Esophagus mucosa (tissue), 1 donor: Measurements from ENCODE around the gene AP1S3. TPM values are rescaled to one million over a fixed set of nuclear protein-coding genes. Genes with fewer than 3 reads are reported as not detected.
A peak's percentile ranks its signal among the peaks of the same experiment; 100 is the strongest.
"Not testable (repeated sequence)": the region's sequence is repeated elsewhere in the genome, so short reads cannot be mapped to it uniquely, and the experiment has no call there.

ENCODE experiments used
- ATAC-seq: fragments of 200-7000 bp; cut with Tn5 transposase; one replicate; pipeline ENCODE4 v1.9.1; 2020
- total RNA-seq: library from RNA; stranded (reverse); gene quantifications from one replicate; pipeline ENCODE4 v1.2.4, GENCODE V29; 2023
- donor health status: DM: yes; HTN: yes; CAD: no.

The AP1S3 gene
- total RNA-seq, 1 donor from 2014 or later = 20.8 TPM

GRCh38 chr2:223797811-223798721 is 39.3 kb downstream of the AP1S3 start:
- ATAC-seq = peak; percentile 36

DNA sequence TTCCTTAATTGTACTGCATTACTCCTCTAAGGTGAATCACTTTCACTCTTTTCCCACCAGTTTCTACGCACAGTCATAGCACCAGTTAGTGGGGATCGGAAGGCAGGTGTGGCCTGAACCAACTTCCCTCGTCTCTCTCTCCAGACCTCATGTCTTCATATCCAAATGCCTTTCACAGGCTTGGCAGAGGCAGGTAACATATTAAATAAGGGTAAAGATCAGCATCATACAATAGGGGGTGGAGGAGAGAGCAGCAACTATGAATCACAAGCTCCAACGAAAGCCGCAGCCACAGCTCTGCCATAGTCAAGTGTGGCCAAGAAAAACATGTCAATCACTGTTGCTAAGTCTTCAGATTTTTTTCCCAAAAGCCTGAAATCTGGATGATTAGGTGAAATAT is 40.3 kb downstream of the AP1S3 start:
- ATAC-seq = peak; percentile 98

- ATAC-seq = no peak
These were observed 48.0 kb downstream of the AP1S3 start for GRCh38 chr2:223789423-223789822.

DNA sequence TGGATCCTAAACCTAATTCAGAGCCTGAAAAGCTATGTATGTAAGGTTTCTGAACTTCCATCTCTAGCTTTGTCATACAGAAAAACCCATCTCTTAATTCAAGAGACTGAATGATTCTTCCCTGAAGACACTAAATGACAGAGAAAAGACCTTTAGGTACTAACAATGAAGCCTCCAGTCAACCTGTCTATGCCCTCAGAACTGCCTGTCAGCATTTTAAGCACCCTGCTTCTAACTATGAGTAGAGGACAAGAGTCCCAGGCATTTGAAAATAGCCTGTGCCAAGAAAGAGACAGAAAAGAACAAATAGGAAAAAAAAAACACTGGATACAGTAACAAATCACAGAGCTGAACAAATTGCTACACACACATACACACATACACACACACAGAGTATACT is 48.6 kb downstream of the AP1S3 start:
- ATAC-seq = no peak

- peak; percentile 70 for ATAC-seq
These were observed 49.3 kb downstream of the AP1S3 start for GRCh38 chr2:223788106-223788505.

DNA sequence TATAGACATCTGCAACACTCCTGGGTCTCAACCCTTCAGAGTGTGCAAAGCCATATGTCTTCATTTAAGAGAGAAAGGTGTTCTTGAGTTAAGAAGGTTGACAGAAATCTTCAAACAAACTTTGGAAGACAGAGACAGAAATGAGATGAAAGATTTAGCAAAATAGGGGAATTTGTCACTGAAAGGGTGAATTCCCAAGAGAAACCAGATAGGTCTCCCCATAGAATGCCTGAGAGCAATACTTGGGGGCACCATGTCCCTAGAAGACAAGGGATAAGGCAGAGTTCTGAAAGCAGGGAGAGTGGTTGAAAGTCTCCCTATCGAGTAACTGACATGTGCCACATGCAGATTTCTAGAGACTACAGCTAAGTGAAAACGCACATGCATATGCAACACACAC is 50.0 kb downstream of the AP1S3 start:
- no peak for ATAC-seq

GRCh38 chr2:223786943-223787342 is 50.4 kb downstream of the AP1S3 start:
- no peak for ATAC-seq

- ATAC-seq = no peak
These were observed 51.1 kb downstream of the AP1S3 start for GRCh38 chr2:223786236-223786635.

- ATAC-seq = no peak
These were observed 53.1 kb downstream of the AP1S3 start for GRCh38 chr2:223784221-223784772.

GRCh38 chr2:223782629-223783028 is 54.8 kb downstream of the AP1S3 start:
- ATAC-seq = no peak

- ATAC-seq = no peak
These were observed 55.8 kb downstream of the AP1S3 start for GRCh38 chr2:223781560-223781959.

- ATAC-seq = peak; percentile 18
These were observed 57.5 kb downstream of the AP1S3 start for GRCh38 chr2:223779877-223780276.

GRCh38 chr2:223774193-223774592 is 63.2 kb downstream of the AP1S3 start:
- no peak for ATAC-seq

DNA sequence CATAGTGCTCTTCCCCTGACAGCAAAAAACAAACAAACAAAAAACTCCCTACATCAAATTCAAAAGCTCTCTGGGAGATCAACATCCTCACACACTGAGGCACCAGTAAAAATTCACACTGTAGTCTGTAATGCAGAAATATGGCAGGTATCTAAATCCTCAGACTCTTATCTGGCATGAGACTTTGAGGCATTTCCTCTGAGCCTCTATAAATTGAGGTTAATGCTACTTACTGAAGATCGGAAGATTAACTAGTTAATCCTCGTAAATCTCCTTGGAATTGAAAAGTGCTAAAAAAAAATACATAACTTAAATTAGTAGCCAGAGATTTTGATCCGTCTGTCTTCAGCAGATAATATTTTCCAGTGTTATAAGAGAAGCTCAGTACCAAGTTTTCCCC is 65.0 kb downstream of the AP1S3 start:
- no peak for ATAC-seq

DNA sequence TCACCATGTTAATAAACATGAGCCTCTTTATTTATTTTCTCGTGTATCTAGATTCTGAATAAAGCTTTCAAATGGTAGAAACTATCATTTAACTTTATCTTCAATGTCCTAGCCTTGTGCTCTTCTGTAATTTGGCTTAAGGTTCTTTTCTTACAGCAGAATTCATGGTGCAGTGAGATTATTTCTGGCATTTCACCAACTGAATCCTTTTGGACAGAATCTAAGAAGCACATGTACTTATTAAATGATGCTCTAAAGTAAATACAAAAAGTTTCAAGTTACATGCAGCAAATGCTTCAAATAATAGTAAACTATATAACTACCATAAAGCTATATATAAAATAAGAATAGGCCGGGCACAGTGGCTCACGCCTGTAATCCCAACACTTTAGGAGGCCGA is 65.9 kb downstream of the AP1S3 start:
- no peak for ATAC-seq

DNA sequence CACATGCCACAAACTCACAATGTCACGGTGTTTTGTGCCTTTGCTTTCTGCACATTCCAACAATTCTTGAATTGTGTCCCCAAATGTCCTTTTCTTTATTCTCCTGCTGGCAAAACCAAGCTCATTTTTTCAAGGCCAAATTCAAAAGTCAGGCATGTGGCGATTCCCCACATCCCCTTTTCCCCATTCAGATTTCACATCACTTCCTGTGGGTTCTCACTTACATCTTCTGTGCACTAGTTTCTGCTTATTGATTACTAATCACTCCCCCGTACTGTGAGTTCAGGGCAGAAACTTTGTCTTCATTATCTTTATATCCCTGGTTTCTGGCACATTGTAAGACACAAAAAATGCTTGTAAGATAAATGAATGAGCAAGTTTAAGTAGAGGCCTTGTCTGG is 69.2 kb downstream of the AP1S3 start:
- ATAC-seq = no peak

DNA sequence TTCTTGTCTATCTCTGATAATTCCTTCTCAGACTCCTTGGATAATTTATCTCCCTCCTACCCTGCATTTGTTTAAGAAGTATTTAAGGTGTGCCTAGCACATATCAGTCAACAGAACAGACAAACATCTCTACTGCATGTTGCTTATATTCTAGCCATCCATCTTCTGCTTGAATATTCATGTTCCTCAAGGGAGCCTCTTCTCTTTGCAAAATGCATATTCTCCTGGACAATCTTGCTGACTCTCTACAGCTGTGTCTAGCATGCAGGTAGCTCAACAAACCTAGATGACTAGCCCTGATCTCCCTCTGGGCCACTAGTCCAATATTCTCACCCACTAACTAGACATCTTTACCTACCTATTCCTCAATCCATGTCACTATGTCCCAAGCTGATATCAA is 70.0 kb downstream of the AP1S3 start:
- ATAC-seq = no peak

- no peak for ATAC-seq
These were observed 72.1 kb downstream of the AP1S3 start for GRCh38 chr2:223765221-223765785.

DNA sequence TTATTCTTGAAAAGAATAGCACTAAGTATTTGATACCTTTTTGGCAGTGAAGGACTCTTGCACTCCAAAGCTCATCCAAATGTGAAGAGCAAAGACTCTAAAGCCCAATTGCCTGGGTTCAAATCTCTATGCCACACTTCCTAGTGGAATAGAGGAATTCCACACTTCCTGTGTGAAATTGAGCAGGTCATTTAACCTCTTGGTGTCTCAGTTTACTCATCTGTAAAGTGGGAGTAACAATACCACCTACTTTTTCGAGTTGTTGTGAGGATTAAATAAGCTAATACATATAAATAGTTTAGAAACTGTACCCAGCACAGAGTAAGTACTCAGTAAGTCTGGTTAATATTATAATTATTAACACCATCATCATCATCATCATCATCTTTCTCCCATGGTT is 72.6 kb downstream of the AP1S3 start:
- ATAC-seq = no peak

- ATAC-seq = no peak
These were observed 74.5 kb downstream of the AP1S3 start for GRCh38 chr2:223762853-223763252.

DNA sequence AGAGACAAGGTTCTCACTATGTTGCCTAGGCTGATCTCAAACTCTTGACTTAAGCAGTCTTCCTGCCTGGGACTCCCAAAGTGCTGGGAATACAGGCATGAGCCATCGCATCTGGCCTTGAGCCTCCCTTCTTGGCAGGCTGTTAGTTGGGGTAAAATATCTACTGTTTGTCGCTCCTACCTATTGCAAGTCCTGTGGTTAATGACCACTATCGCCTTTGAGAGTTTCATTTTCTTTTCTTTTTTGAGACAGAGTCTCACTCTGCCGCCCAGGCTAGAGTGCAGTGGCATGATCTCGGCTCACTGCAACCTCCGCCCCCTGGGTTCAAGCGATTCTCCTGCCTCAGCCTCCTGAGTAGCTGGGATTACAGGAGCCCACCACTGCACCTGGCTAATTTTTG is 75.6 kb downstream of the AP1S3 start:
- ATAC-seq = not testable (repeated sequence)

- peak; percentile 97 for ATAC-seq
These were observed 76.4 kb downstream of the AP1S3 start for GRCh38 chr2:223760838-223761502.
